K562 (cell line): Measurements from ENCODE around the gene PYGO2. TPM values are rescaled to one million over a fixed set of nuclear protein-coding genes. Genes with fewer than 3 reads are reported as not detected.

Experiments used
- ARNT ChIP-seq, 2 experiments: fragments of 450-650 bp; IDR thresholded peaks; 2 replicates each; pipeline ENCODE4 v1.6.1; 2016; ENCODE audit warnings: mild to moderate bottlenecking in 1 of 2
- BRF2 ChIP-seq: IDR thresholded peaks from 3 replicates; pipeline ENCODE4 v1.6.1; 2011; ENCODE audit warnings: borderline replicate concordance, mild to moderate bottlenecking; ENCODE audit not compliant: insufficient read length, insufficient read depth
- CBFA2T3 ChIP-seq: fragments of 450-650 bp; IDR thresholded peaks from 2 replicates; pipeline ENCODE4 v1.6.1; 2017
- CGGBP1 ChIP-seq: fragments of 250-450 bp; sonication (Bioruptor Pico); IDR thresholded peaks from 2 replicates; pipeline ENCODE4 v1.9.0; 2021; ENCODE audit warnings: mild to moderate bottlenecking
- ELF1 ChIP-seq: fragments of 200-800 bp; sonication (Bioruptor generic); IDR thresholded peaks from 2 replicates; pipeline ENCODE4 v1.6.1; 2016; ENCODE audit warnings: missing genetic modification characterization, missing compliant biosample characterization
- EZH2 ChIP-seq: IDR thresholded peaks from 2 replicates; pipeline ENCODE4 v1.6.1; 2012; ENCODE audit warnings: low read depth, mild to moderate bottlenecking, inconsistent platforms, low read length, borderline replicate concordance
- HNRNPK ChIP-seq: fragments of 200-400 bp; formaldehyde crosslinking; IDR thresholded peaks from one replicate; pipeline ENCODE4 v1.6.1; 2018; ENCODE audit warnings: mild to moderate bottlenecking, low read depth, low read length; ENCODE audit not compliant: poor library complexity, severe bottlenecking
- ILK ChIP-seq: fragments of 450-650 bp; IDR thresholded peaks from 2 replicates; pipeline ENCODE4 v1.6.1; 2016; ENCODE audit warnings: missing genetic modification characterization, low read depth, mild to moderate bottlenecking, missing compliant biosample characterization, moderate library complexity, borderline replicate concordance
- PML ChIP-seq: IDR thresholded peaks from 2 replicates; pipeline ENCODE4 v1.6.1; 2012; ENCODE audit warnings: low read length, inconsistent platforms
- POLR2G ChIP-seq: fragments of 200-400 bp; formaldehyde crosslinking; IDR thresholded peaks from 2 replicates; pipeline ENCODE4 v1.6.1; 2017; ENCODE audit warnings: low read depth, mild to moderate bottlenecking, antibody characterized with exemption, low read length, moderate library complexity
- SAP30 ChIP-seq: fragments of 200-600 bp; sonication (generic); IDR thresholded peaks from 2 replicates; pipeline ENCODE4 v1.6.1; 2012; ENCODE audit warnings: borderline replicate concordance, low read depth, mild to moderate bottlenecking, moderate library complexity, low read length, control low read depth, inconsistent platforms; ENCODE audit not compliant: insufficient read depth, poor library complexity, severe bottlenecking
- SRSF1 ChIP-seq: fragments of 200-400 bp; formaldehyde crosslinking; IDR thresholded peaks from 2 replicates; pipeline ENCODE4 v1.6.1; 2017; ENCODE audit warnings: mild to moderate bottlenecking, low read depth, low read length, moderate library complexity
- ZFP91 ChIP-seq: sonication (generic); formaldehyde crosslinking; IDR thresholded peaks from 2 replicates; pipeline ENCODE4 v1.8.0; 2022; ENCODE audit warnings: mild to moderate bottlenecking, missing genetic modification reagents
- ZNF445 ChIP-seq: fragments of 250-450 bp; sonication (Bioruptor Pico); IDR thresholded peaks from 2 replicates; pipeline ENCODE4 v1.4.0; 2020; ENCODE audit warnings: low read depth, mild to moderate bottlenecking, moderate library complexity
- ZNF717 ChIP-seq: fragments of 250-450 bp; sonication (Bioruptor Pico); IDR thresholded peaks from 2 replicates; pipeline ENCODE4 v1.5.0; 2021
- polyA plus RNA-seq, 8 experiments: library from polyadenylated mRNA; depleted of rRNA in 4 of 8; stranded (reverse) in 5 of 8; unstranded in 3 of 8; fragments of >200 nt; fragmentation: Nextera tagmentation in 2 of 8; fragmentation: Illumina TruSeq in 1 of 8; extraction: Ambion mirVana in 2 of 8; extraction: Trizol in 1 of 8; gene quantifications; 2 replicates each; pipeline versions ENCODE4 v1.2.1 to v1.2.3, GENCODE V29; 2011 to 2014; ENCODE audit warnings: inconsistent platforms in 1 of 8, missing spikeins in 1 of 8
- total RNA-seq, 7 experiments: library from RNA; depleted of rRNA in 6 of 7; stranded (reverse); fragments of >200 nt in 6 of 7; fragmentation: Illumina TruSeq in 2 of 7; extraction: Trizol in 2 of 7; gene quantifications; 2 replicates each; pipeline versions ENCODE4 v1.2.1 to v1.2.3, GENCODE V29; 2011 to 2021; ENCODE audit warnings: low replicate concordance in 1 of 7
- TF ChIP-seq, protein P1 (sequence below): sonication (generic); formaldehyde crosslinking; IDR thresholded peaks from 2 replicates; pipeline ENCODE4 v1.8.0; 2022; ENCODE audit warnings: missing genetic modification reagents, mild to moderate bottlenecking, moderate library complexity, borderline replicate concordance
- TF ChIP-seq, protein P2 (sequence below): IDR thresholded peaks from 2 replicates; pipeline ENCODE4 v1.6.1; 2012; ENCODE audit warnings: low read depth, low read length, improper control_type of control experiment, borderline replicate concordance
- TF ChIP-seq, protein P3 (sequence below): fragments of 450-650 bp; formaldehyde crosslinking; IDR thresholded peaks from 2 replicates; pipeline ENCODE4 v1.4.0; 2020; ENCODE audit warnings: mild to moderate bottlenecking, moderate library complexity
- TF ChIP-seq, protein P4 (sequence below): sonication (generic); formaldehyde crosslinking; IDR thresholded peaks from 2 replicates; pipeline ENCODE4 v1.8.1; 2022; ENCODE audit warnings: missing genetic modification reagents

PYGO2 gene
- total and polyA plus RNA-seq, 9 of the 15 experiments (the other 6 are each of a cell fraction or from before 2014, with no cell fraction given), result 8.3 to 36.2 (median 18.2) TPM

- TF ChIP-seq BRF2 (no peak), ELF1 (no peak), ILK (tag) (no peak), CGGBP1 (no peak), EZH2 (no peak), SAP30 (peak; percentile 48), CBFA2T3 (no peak), HNRNPK (no peak), POLR2G (peak; percentile 72), PML (0 out of 2 replicates have a peak, but pooled peaks have one; percentile 9), ZNF717 (CRISPR knock-in tag) (no peak), SRSF1 (no peak), ARNT (IDR thresholded peaks at IDR 0.05) (no peak), ZNF445 (CRISPR knock-in tag) (no peak), ZFP91 (CRISPR knock-in tag) (no peak)
- TF ChIP-seq, protein P1, sequence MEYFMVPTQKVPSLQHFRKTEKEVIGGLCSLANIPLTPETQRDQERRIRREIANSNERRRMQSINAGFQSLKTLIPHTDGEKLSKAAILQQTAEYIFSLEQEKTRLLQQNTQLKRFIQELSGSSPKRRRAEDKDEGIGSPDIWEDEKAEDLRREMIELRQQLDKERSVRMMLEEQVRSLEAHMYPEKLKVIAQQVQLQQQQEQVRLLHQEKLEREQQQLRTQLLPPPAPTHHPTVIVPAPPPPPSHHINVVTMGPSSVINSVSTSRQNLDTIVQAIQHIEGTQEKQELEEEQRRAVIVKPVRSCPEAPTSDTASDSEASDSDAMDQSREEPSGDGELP (CRISPR knock-in tag), result peak; percentile 6; the same call in 1 of the 2 replicates
- TF ChIP-seq, protein P2, sequence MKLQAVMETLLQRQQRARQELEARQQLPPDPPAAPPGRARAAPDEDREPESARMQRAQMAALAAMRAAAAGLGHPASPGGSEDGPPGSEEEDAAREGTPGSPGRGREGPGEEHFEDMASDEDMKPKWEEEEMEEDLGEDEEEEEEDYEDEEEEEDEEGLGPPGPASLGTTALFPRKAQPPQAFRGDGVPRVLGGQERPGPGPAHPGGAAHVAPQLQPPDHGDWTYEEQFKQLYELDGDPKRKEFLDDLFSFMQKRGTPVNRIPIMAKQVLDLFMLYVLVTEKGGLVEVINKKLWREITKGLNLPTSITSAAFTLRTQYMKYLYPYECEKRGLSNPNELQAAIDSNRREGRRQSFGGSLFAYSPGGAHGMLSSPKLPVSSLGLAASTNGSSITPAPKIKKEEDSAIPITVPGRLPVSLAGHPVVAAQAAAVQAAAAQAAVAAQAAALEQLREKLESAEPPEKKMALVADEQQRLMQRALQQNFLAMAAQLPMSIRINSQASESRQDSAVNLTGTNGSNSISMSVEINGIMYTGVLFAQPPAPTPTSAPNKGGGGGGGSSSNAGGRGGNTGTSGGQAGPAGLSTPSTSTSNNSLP, result no peak
- TF ChIP-seq, protein P3, sequence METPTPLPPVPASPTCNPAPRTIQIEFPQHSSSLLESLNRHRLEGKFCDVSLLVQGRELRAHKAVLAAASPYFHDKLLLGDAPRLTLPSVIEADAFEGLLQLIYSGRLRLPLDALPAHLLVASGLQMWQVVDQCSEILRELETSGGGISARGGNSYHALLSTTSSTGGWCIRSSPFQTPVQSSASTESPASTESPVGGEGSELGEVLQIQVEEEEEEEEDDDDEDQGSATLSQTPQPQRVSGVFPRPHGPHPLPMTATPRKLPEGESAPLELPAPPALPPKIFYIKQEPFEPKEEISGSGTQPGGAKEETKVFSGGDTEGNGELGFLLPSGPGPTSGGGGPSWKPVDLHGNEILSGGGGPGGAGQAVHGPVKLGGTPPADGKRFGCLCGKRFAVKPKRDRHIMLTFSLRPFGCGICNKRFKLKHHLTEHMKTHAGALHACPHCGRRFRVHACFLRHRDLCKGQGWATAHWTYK (CRISPR knock-in tag), result no peak
- TF ChIP-seq, protein P4, sequence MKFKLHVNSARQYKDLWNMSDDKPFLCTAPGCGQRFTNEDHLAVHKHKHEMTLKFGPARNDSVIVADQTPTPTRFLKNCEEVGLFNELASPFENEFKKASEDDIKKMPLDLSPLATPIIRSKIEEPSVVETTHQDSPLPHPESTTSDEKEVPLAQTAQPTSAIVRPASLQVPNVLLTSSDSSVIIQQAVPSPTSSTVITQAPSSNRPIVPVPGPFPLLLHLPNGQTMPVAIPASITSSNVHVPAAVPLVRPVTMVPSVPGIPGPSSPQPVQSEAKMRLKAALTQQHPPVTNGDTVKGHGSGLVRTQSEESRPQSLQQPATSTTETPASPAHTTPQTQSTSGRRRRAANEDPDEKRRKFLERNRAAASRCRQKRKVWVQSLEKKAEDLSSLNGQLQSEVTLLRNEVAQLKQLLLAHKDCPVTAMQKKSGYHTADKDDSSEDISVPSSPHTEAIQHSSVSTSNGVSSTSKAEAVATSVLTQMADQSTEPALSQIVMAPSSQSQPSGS (CRISPR knock-in tag), result no peak
These were observed 41.7 kb upstream of the PYGO2 start (continued) for GRCh38 chr1:155003227-155003765.
